ENCODE measurements around the gene NEUROD2. TPM values are rescaled to one million over a fixed set of nuclear protein-coding genes. Genes with fewer than 3 reads are reported as not detected.

Gene NEUROD2
- total RNA-seq, 6 experiments from 2014 or later = not detected

- no peaks in the 10 kb centered on the region for H3K4me1 Mint-ChIP-seq (ENCODE audit: low read depth)
- no peaks in the 10 kb centered on the region for H3K9me3 Mint-ChIP-seq
- H3K4me3 Mint-ChIP-seq = no peak overlapping the region
- no peak overlapping the region for H3K27ac Mint-ChIP-seq
- H3K27me3 Mint-ChIP-seq (ENCODE audit: insufficient read depth) = peaks cover 88% of the 10 kb centered on the region
- H3K36me3 Mint-ChIP-seq (ENCODE audit: low read depth) = no peaks in the 10 kb centered on the region
- no peak for DNase-seq
- no peak for TF ChIP-seq CTCF (IDR thresholded peaks at IDR 0.05)
Measured at GRCh38 chr17:39598630-39599003, 9.1 kb downstream of the NEUROD2 start.

GRCh38 chr17:39598047-39598481 lies 9.7 kb downstream of the NEUROD2 start:
- Mint-ChIP-seq H3K27ac (no peak overlapping the region), H3K36me3 (ENCODE audit: low read depth) (no peaks in the 10 kb centered on the region), H3K9me3 (no peaks in the 10 kb centered on the region), H3K4me1 (ENCODE audit: low read depth) (no peaks in the 10 kb centered on the region), H3K27me3 (ENCODE audit: insufficient read depth) (peaks cover 84% of the 10 kb centered on the region), H3K4me3 (no peak overlapping the region)
- DNase-seq = no peak
- no peak for TF ChIP-seq CTCF (IDR thresholded peaks at IDR 0.05)

DNA sequence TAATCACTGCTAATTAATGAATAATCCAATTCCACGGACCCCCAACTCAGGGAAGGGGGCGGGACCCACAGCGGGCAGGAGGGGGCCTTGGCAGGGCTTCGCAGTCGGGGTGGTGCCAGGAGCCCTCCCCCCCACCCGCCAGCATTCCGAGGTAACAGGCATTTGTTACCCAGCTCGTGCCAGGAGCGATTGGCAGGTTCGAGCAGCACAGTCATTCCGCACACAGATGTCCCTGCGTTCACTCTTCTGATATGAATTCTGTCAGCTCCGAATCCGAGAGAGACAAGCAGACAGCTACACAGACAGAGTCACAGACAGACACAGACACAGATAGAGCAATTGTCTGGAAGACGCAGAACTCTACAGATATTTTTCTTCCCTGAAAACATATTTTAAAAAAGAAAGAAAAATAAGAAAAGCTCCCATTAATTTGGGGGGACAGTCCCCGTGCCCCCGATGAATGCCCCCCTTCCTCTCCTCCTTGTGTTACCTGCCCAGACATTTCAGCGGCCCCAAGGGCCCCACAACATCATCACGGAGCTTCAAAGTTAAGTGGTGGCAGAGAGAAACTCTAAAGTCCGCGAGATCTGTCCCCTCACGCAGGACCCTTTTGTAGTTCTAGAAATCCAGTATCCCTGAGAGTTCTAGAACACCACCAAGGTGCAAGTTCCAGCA lies 10.2 kb downstream of the NEUROD2 start:
- Mint-ChIP-seq H3K27ac (no peak overlapping the region), H3K27me3 (ENCODE audit: insufficient read depth) (peaks cover 79% of the 10 kb centered on the region)

DNA sequence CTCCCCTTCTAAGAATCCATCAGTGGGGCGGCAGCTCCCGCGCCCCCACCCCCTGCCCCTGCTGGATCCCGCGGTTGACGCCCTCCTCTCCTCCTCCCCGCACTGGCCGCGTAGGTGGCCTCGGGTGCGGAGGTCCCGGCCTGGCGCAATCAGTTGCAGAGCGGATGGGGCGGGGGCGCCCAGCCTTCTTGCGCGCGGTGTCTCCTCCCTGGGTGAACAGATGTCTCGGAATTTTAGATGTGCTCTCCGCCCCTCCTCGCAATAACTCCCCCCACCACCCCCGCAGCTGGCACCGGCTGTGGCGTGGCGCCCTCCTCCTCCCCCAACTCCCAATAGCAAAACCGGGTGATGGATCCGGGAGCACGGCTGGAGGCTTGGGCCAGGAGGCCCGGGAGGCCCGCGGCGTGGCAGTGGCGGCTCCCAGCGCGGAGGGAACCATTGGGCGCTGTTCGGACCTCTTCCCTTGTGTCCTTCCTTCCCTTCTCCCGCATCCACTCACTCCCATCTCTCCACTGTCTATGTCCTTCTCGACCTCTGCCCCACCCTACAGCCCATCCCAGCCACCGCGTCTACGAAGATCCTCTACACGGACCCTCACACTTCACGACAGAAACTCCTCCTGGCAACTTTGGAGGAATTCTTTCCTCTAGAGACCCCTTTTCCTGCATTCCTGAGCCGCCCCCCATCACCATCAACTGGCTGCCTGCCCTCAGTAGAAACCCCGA lies 11.0 kb downstream of the NEUROD2 start:
- Mint-ChIP-seq H3K4me1 (ENCODE audit: low read depth) (no peaks in the 10 kb centered on the region), H3K4me3 (no peak overlapping the region), H3K9me3 (no peaks in the 10 kb centered on the region), H3K27ac (no peak overlapping the region), H3K36me3 (ENCODE audit: low read depth) (no peaks in the 10 kb centered on the region), H3K27me3 (ENCODE audit: insufficient read depth) (peaks cover 79% of the 10 kb centered on the region)
- no peak for DNase-seq
- no peak for TF ChIP-seq CTCF (IDR thresholded peaks at IDR 0.05)

More for the DNA sequence above, 10.2 kb downstream of the NEUROD2 start:
- Mint-ChIP-seq H3K4me3 (no peak overlapping the region), H3K36me3 (ENCODE audit: low read depth) (no peaks in the 10 kb centered on the region), H3K4me1 (ENCODE audit: low read depth) (no peaks in the 10 kb centered on the region), H3K9me3 (no peaks in the 10 kb centered on the region)
- TF ChIP-seq CTCF (IDR thresholded peaks at IDR 0.05) = no peak
- no peak for DNase-seq

DNA sequence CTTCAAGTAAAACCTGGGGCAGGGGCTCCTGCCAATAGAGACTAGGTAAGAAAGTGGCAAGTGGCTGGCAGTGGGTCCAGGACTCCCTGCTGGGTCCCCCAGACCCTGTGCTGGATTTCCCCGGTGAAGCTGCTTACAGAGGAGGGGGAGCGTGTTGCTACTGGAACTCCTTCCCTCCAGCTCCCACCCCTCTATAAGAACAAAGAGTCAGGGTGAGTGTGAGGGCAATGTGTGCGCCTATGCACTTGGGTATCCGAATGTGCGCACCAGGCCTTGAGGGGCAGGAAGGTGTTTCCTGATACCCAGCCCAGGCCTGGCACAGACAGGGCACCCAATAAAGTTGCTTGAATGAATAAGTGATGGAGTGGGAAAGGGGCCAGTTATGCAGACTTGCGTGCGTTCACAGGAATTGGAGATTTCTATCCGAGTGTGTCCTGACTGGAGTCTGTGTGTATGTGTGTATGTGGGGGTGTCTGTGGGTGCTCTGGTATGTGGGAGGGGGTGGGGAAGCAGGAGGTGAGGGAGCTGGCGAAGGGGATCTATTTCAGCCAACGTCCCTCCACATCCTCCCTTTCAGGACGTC lies 11.7 kb downstream of the NEUROD2 start:
- H3K9me3 Mint-ChIP-seq = no peaks in the 10 kb centered on the region
- H3K4me3 Mint-ChIP-seq = no peak overlapping the region
- H3K4me1 Mint-ChIP-seq (ENCODE audit: low read depth) = no peaks in the 10 kb centered on the region
- no peak overlapping the region for H3K27ac Mint-ChIP-seq
- no peak for DNase-seq
- H3K27me3 Mint-ChIP-seq (ENCODE audit: insufficient read depth) = peaks cover 78% of the 10 kb centered on the region
- no peaks in the 10 kb centered on the region for H3K36me3 Mint-ChIP-seq (ENCODE audit: low read depth)
- no peak for TF ChIP-seq CTCF (IDR thresholded peaks at IDR 0.05)
